K562 (cell line): ENCODE measurements around the gene SERAC1. TPM values are rescaled to one million over a fixed set of nuclear protein-coding genes. Genes with fewer than 3 reads are reported as not detected.
A peak's percentile ranks its signal among the peaks of the same experiment; 100 is the strongest.

ENCODE experiments used
- ARID1B ChIP-seq: fragments of 450-650 bp; IDR thresholded peaks from 2 replicates; pipeline ENCODE4 v1.6.1; 2016; ENCODE audit warnings: antibody characterized with exemption, mild to moderate bottlenecking, inconsistent platforms
- DACH1 ChIP-seq: fragments of 450-650 bp; IDR thresholded peaks from 2 replicates; pipeline ENCODE4 v1.6.1; 2018; ENCODE audit not compliant: partially characterized antibody
- EGR1 ChIP-seq: fragments of 450-650 bp; conservative IDR thresholded peaks from 2 replicates; pipeline ENCODE4 v1.6.1; 2017; ENCODE audit warnings: mild to moderate bottlenecking
- KDM1A ChIP-seq, 2 experiments: fragments of 450-650 bp; IDR thresholded peaks; 2 replicates each; pipeline ENCODE4 v1.6.1; 2016; ENCODE audit warnings: mild to moderate bottlenecking in 2 of 2
- KDM2B ChIP-seq: fragments of 250-450 bp; sonication (Bioruptor Pico); IDR thresholded peaks from 2 replicates; pipeline ENCODE4 v1.8.0; 2021; ENCODE audit warnings: mild to moderate bottlenecking, moderate library complexity
- KDM4B ChIP-seq, 2 experiments: fragments of 450-650 bp in 1 of 2; sonication (generic) in 1 of 2; IDR thresholded peaks; 2 replicates each; pipeline ENCODE4 v1.6.1; 2016 to 2017; ENCODE audit warnings: borderline replicate concordance in 2 of 2, antibody characterized with exemption in 1 of 2, low read depth in 1 of 2, mild to moderate bottlenecking in 1 of 2
- LARP7 ChIP-seq: fragments of 450-650 bp; IDR thresholded peaks from 2 replicates; pipeline ENCODE4 v1.6.1; 2016
- MEF2D ChIP-seq: conservative IDR thresholded peaks from 2 replicates; pipeline ENCODE4 v1.6.1; 2016; ENCODE audit warnings: low read depth, missing genetic modification characterization, missing compliant biosample characterization
- NR2F6 ChIP-seq: fragments of 450-650 bp; formaldehyde crosslinking; IDR thresholded peaks from 2 replicates; pipeline ENCODE4 v1.4.0; 2020; ENCODE audit warnings: mild to moderate bottlenecking
- TAF15 ChIP-seq: fragments of 200-400 bp; formaldehyde crosslinking; IDR thresholded peaks from 2 replicates; pipeline ENCODE4 v1.6.1; 2017; ENCODE audit warnings: mild to moderate bottlenecking, low read depth, low read length, moderate library complexity
- polyA plus RNA-seq, 8 experiments: library from polyadenylated mRNA; depleted of rRNA in 4 of 8; stranded (reverse) in 5 of 8; unstranded in 3 of 8; fragments of >200 nt; fragmentation: Nextera tagmentation in 2 of 8; fragmentation: Illumina TruSeq in 1 of 8; extraction: Ambion mirVana in 2 of 8; extraction: Trizol in 1 of 8; gene quantifications; 2 replicates each; pipeline versions ENCODE4 v1.2.1 to v1.2.3, GENCODE V29; 2011 to 2014; ENCODE audit warnings: inconsistent platforms in 1 of 8, missing spikeins in 1 of 8
- total RNA-seq, 7 experiments: library from RNA; depleted of rRNA in 6 of 7; stranded (reverse); fragments of >200 nt in 6 of 7; fragmentation: Illumina TruSeq in 2 of 7; extraction: Trizol in 2 of 7; gene quantifications; 2 replicates each; pipeline versions ENCODE4 v1.2.1 to v1.2.3, GENCODE V29; 2011 to 2021; ENCODE audit warnings: low replicate concordance in 1 of 7
- TF ChIP-seq, protein P1 (sequence below): fragments of 450-650 bp; IDR thresholded peaks from 2 replicates; pipeline ENCODE4 v1.6.1; 2014; ENCODE audit warnings: low read depth, mild to moderate bottlenecking, moderate library complexity, borderline replicate concordance
- TF ChIP-seq, protein P2 (sequence below): fragments of 250-450 bp; sonication (Bioruptor Pico); IDR thresholded peaks from 2 replicates; pipeline ENCODE4 v1.5.0; 2021
- TF ChIP-seq, protein P3 (sequence below): IDR thresholded peaks from 3 replicates; pipeline ENCODE4 v1.6.1; 2011; ENCODE audit warnings: borderline replicate concordance, mild to moderate bottlenecking, moderate library complexity; ENCODE audit not compliant: insufficient read length; ENCODE audit errors: extremely low read depth
- TF ChIP-seq, protein P4 (sequence below): fragments of 150-350 bp; IDR thresholded peaks from 2 replicates; pipeline ENCODE4 v1.6.1; 2014; ENCODE audit warnings: low read depth, mild to moderate bottlenecking, low read length, borderline replicate concordance
- TF ChIP-seq, protein P5 (sequence below): fragments of 450-650 bp; IDR thresholded peaks from 2 replicates; pipeline ENCODE4 v1.7.0; 2016; ENCODE audit warnings: borderline replicate concordance

The SERAC1 gene
- total and polyA plus RNA-seq, 9 of the 15 experiments (the other 6 are each of a cell fraction or from before 2014, with no cell fraction given) = 1.8 to 6.2 (median 2.8) TPM

DNA sequence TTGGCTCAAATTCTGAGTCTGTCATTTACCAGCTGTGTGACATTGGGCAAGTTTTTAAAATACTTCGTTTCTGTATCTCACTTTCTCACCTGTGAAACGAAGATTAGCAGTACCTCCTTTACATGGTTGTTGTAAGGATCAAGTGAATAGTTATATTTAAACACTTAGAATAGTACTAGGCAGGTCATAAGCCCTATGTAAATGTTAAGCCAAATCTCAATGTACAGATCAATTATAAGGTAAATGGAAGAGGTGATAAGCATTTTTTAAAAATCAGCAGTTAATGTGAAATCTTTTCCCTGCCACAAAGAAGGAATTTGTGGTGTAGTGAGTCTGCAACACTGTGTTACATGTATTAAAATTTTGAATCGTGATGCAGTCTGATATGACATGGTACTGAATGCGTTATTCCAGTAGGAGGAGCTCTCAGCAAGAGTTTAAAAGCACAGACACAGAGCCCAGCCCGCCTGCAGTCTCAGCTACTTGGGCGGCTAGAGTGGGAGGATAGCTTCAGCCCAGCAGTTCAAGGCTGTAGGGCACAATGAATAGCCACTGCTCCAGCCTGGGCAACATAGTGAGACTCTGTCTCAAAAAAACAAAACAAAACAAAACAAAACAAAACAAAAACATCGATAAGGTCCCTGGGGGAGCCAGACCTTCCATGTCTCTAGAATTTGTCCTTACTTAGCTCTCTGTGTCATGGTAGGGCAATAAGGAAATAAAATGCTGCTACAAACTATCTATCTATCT, 46.0 kb upstream of the SERAC1 start (continued):
- no peak for TF ChIP-seq TAF15
- TF ChIP-seq, protein P1, sequence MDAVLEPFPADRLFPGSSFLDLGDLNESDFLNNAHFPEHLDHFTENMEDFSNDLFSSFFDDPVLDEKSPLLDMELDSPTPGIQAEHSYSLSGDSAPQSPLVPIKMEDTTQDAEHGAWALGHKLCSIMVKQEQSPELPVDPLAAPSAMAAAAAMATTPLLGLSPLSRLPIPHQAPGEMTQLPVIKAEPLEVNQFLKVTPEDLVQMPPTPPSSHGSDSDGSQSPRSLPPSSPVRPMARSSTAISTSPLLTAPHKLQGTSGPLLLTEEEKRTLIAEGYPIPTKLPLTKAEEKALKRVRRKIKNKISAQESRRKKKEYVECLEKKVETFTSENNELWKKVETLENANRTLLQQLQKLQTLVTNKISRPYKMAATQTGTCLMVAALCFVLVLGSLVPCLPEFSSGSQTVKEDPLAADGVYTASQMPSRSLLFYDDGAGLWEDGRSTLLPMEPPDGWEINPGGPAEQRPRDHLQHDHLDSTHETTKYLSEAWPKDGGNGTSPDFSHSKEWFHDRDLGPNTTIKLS = no peak
- TF ChIP-seq, protein P2, sequence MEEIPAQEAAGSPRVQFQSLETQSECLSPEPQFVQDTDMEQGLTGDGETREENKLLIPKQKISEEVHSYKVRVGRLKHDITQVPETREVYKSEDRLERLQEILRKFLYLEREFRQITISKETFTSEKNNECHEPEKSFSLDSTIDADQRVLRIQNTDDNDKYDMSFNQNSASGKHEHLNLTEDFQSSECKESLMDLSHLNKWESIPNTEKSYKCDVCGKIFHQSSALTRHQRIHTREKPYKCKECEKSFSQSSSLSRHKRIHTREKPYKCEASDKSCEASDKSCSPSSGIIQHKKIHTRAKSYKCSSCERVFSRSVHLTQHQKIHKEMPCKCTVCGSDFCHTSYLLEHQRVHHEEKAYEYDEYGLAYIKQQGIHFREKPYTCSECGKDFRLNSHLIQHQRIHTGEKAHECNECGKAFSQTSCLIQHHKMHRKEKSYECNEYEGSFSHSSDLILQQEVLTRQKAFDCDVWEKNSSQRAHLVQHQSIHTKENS (CRISPR knock-in tag) = no peak
- no peak for TF ChIP-seq LARP7
- no peak for TF ChIP-seq KDM1A (IDR thresholded peaks at IDR 0.05)
- peak; percentile 42; the same call in 1 of the 2 replicates for TF ChIP-seq EGR1
- TF ChIP-seq ARID1B = 0 out of 2 replicates have a peak, but pooled peaks have one; percentile 9
- TF ChIP-seq, protein P3, sequence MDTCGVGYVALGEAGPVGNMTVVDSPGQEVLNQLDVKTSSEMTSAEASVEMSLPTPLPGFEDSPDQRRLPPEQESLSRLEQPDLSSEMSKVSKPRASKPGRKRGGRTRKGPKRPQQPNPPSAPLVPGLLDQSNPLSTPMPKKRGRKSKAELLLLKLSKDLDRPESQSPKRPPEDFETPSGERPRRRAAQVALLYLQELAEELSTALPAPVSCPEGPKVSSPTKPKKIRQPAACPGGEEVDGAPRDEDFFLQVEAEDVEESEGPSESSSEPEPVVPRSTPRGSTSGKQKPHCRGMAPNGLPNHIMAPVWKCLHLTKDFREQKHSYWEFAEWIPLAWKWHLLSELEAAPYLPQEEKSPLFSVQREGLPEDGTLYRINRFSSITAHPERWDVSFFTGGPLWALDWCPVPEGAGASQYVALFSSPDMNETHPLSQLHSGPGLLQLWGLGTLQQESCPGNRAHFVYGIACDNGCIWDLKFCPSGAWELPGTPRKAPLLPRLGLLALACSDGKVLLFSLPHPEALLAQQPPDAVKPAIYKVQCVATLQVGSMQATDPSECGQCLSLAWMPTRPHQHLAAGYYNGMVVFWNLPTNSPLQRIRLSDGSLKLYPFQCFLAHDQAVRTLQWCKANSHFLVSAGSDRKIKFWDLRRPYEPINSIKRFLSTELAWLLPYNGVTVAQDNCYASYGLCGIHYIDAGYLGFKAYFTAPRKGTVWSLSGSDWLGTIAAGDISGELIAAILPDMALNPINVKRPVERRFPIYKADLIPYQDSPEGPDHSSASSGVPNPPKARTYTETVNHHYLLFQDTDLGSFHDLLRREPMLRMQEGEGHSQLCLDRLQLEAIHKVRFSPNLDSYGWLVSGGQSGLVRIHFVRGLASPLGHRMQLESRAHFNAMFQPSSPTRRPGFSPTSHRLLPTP = no peak
- peak; percentile 94 for TF ChIP-seq DACH1
- no peak for TF ChIP-seq KDM4B (IDR thresholded peaks at IDR 0.05; ENCODE audit: borderline replicate concordance in 2 of 2, low read depth in 1 of 2)
- no peak for TF ChIP-seq KDM2B (CRISPR knock-in tag)
- TF ChIP-seq, protein P4, sequence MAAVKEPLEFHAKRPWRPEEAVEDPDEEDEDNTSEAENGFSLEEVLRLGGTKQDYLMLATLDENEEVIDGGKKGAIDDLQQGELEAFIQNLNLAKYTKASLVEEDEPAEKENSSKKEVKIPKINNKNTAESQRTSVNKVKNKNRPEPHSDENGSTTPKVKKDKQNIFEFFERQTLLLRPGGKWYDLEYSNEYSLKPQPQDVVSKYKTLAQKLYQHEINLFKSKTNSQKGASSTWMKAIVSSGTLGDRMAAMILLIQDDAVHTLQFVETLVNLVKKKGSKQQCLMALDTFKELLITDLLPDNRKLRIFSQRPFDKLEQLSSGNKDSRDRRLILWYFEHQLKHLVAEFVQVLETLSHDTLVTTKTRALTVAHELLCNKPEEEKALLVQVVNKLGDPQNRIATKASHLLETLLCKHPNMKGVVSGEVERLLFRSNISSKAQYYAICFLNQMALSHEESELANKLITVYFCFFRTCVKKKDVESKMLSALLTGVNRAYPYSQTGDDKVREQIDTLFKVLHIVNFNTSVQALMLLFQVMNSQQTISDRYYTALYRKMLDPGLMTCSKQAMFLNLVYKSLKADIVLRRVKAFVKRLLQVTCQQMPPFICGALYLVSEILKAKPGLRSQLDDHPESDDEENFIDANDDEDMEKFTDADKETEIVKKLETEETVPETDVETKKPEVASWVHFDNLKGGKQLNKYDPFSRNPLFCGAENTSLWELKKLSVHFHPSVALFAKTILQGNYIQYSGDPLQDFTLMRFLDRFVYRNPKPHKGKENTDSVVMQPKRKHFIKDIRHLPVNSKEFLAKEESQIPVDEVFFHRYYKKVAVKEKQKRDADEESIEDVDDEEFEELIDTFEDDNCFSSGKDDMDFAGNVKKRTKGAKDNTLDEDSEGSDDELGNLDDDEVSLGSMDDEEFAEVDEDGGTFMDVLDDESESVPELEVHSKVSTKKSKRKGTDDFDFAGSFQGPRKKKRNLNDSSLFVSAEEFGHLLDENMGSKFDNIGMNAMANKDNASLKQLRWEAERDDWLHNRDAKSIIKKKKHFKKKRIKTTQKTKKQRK = no peak
- TF ChIP-seq, protein P5, sequence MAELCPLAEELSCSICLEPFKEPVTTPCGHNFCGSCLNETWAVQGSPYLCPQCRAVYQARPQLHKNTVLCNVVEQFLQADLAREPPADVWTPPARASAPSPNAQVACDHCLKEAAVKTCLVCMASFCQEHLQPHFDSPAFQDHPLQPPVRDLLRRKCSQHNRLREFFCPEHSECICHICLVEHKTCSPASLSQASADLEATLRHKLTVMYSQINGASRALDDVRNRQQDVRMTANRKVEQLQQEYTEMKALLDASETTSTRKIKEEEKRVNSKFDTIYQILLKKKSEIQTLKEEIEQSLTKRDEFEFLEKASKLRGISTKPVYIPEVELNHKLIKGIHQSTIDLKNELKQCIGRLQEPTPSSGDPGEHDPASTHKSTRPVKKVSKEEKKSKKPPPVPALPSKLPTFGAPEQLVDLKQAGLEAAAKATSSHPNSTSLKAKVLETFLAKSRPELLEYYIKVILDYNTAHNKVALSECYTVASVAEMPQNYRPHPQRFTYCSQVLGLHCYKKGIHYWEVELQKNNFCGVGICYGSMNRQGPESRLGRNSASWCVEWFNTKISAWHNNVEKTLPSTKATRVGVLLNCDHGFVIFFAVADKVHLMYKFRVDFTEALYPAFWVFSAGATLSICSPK = 0 out of 2 replicates have a peak, but pooled peaks have one; percentile 29
- no peak for TF ChIP-seq NR2F6
- TF ChIP-seq MEF2D (tag) = no peak
